Adrenal gland (tissue), 5 donors: ENCODE results near the gene RBM14.

Experiments
- POLR2A ChIP-seq, 2 donors: fragments of 450-650 bp; IDR thresholded peaks; one replicate each; pipeline ENCODE4 v1.6.1; 2017; ENCODE audit warnings: antibody characterized with exemption in 2 of 2, mild to moderate bottlenecking in 2 of 2, moderate library complexity in 1 of 2
- TF ChIP-seq, protein P1 (sequence below), 6 experiments: fragments of 450-650 bp in 4 of 6; fragments of 200-600 bp in 2 of 6; sonication (generic) in 1 of 6; IDR thresholded peaks; 1 replicate in 5 of 6; 2 replicates in 1 of 6; pipeline versions ENCODE4 v1.5.1 to v1.8.0; 2016 to 2021; ENCODE audit warnings: antibody characterized with exemption in 6 of 6, mild to moderate bottlenecking in 2 of 6, moderate library complexity in 1 of 6
- donor health status: DM: no; HTN: no; CAD: no.

DNA sequence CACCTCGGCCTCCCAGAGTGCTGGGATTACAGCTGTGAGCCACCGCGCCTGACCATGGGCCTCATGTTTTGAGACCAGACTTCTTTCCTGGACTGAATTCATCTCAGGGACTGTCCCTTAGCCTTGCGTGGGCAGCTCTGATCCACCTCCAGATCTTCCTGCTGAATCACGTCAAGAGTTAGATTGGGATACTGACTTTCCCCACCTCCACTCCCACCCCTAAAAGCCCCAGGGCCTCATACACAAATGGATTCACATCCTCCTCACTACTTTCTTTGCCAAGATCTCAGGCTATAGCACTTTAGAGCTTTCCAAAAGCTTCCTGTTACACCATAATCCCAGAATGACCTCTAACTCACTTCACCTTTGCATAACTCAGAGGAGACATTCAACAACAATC is 35.6 kb upstream of the RBM14 start:
- TF ChIP-seq, protein P1, sequence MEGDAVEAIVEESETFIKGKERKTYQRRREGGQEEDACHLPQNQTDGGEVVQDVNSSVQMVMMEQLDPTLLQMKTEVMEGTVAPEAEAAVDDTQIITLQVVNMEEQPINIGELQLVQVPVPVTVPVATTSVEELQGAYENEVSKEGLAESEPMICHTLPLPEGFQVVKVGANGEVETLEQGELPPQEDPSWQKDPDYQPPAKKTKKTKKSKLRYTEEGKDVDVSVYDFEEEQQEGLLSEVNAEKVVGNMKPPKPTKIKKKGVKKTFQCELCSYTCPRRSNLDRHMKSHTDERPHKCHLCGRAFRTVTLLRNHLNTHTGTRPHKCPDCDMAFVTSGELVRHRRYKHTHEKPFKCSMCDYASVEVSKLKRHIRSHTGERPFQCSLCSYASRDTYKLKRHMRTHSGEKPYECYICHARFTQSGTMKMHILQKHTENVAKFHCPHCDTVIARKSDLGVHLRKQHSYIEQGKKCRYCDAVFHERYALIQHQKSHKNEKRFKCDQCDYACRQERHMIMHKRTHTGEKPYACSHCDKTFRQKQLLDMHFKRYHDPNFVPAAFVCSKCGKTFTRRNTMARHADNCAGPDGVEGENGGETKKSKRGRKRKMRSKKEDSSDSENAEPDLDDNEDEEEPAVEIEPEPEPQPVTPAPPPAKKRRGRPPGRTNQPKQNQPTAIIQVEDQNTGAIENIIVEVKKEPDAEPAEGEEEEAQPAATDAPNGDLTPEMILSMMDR (IDR thresholded peaks at IDR 0.05), result no peak
- TF ChIP-seq POLR2A (IDR thresholded peaks at IDR 0.05), result no peak
